K562 (cell line): Measurements from ENCODE around the gene PRPH2.
"Not testable (repeated sequence)": the region's sequence is repeated elsewhere in the genome, so short reads cannot be mapped to it uniquely, and the experiment has no call there.

ENCODE experiments used
- ARID3A ChIP-seq: IDR thresholded peaks from 2 replicates; pipeline ENCODE4 v1.6.1; 2012; ENCODE audit warnings: low read depth, low read length, improper control_type of control experiment, borderline replicate concordance
- CEBPB ChIP-seq: fragments of 450-650 bp; IDR thresholded peaks from 2 replicates; pipeline ENCODE4 v1.6.1; 2016; ENCODE audit warnings: missing genetic modification characterization, missing compliant biosample characterization
- PYGO2 ChIP-seq: fragments of 450-650 bp; IDR thresholded peaks from 2 replicates; pipeline ENCODE4 v1.6.1; 2016; ENCODE audit warnings: mild to moderate bottlenecking, missing genetic modification characterization, moderate library complexity, missing compliant biosample characterization
- SMAD1 ChIP-seq: fragments of 150-350 bp; IDR thresholded peaks from 2 replicates; pipeline ENCODE4 v1.6.1; 2014; ENCODE audit warnings: low read length, low read depth; ENCODE audit not compliant: partially characterized antibody
- TF ChIP-seq, protein P1 (sequence below): sonication (generic); formaldehyde crosslinking; IDR thresholded peaks from 2 replicates; pipeline ENCODE4 v1.9.0; 2022; ENCODE audit warnings: mild to moderate bottlenecking, missing genetic modification reagents

- TF ChIP-seq, protein P1, sequence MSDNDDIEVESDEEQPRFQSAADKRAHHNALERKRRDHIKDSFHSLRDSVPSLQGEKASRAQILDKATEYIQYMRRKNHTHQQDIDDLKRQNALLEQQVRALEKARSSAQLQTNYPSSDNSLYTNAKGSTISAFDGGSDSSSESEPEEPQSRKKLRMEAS (CRISPR knock-in tag): not testable (repeated sequence)
- not testable (repeated sequence) for TF ChIP-seq ARID3A; PYGO2 (tag); CEBPB; SMAD1
Measured at GRCh38 chr6:42702786-42703185, 19.6 kb downstream of the PRPH2 start.
